HT1080 (cell line): Measurements from ENCODE around the gene KCTD6. TPM values are rescaled to one million over a fixed set of nuclear protein-coding genes. Genes with fewer than 3 reads are reported as not detected.

Source experiments
- DNase-seq: peaks from one replicate; pipeline ENCODE4 v3.0.0-alpha.2; 2015; ENCODE audit warnings: low read depth
- total RNA-seq: library from RNA; depleted of rRNA; stranded (reverse); fragments of >200 nt; shearing (Covaris generic); gene quantifications from 2 replicates; pipeline ENCODE4 v1.2.3, GENCODE V29; 2014

Gene KCTD6
- total RNA-seq, 1 experiment from 2014 or later: 10.2 TPM

DNA sequence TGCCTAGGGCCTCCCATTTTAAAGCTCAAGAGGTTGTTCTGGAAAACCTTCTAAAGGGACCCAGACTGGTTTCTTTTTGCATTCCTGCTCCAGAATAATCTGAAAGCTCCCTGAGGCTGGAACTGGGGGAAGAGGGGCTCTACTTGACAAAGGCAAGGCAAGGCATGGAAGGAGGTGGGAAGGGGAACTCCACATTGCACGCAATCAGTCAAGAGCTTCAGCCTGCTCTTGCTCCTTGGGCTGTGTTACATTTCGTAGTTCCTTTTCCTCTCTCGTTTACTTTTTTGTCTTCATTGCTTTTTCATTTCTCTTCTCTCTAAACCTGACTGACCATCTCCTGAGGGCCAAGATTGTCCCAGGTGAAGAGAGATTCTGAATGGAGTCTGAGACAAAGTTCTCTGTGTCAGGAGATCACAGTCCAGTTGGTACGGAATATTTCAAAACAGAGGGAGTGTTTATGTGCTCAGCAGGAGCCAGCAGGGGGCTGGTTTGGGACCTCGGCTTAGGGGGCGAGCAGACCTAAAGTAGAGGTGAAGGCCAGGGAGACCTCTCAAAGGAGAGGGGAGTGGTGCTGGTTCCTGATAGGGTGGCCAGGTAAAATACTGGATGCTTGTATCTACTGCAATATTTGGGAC, 6.0 kb upstream of the KCTD6 start:
- DNase-seq: no peak

DNA sequence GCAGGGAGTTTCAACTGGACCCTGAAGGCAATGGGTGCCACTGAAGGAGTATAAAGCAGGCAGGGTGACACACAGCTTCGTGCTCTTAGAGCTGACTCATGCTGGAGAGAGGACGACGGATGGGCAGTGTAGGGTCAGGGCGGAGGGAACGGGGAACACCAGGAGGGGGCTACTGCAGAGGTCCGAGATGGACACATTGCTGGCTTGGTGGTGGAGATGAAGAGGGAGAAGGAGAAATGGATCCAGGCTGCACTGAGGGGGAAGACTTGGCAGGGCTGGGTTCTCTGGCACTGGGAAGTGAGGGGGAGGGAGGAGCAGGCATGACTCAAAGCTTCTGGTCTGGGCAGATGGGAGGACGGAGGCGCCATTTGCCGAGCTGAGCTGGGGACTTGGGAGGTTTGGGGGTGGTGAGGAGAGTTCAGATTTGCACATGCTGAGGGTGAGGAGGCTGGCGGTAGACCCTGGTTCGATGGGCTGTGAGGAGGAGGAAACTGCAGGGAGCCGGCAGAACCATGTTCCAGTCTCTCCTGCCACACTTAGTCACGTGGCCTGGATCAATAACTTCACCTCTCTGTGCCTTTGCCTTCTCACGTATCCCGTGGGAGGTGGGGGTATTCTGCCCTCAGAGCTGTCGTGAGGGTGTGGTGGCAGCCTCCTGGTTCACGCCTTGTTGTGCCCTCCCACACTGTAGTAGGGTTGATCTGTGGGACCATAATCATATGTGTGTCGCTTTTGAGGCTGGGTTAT, 4.6 kb upstream of the KCTD6 start:
- peak; percentile 67 for DNase-seq

DNA sequence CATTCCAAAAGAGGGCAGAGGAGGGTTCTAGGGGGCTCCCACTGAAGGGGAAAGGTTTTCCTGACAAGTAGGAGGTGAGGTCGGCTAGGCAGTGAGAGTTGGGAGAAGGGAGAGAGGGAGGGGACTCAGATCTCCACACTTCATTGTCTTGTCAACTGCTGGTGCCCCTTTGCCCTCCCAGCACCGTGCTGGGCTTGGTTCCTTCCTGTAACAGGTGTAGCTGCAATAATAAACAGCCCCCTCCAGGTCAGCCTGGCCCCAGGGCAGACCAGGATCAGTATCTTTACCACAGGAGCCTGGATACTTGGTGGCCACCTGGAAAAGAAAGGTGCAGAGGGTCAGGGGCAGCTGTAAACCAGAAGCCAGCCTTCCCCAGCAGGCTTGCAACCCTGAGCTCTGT, 2.9 kb upstream of the KCTD6 start:
- no peak for DNase-seq

DNA sequence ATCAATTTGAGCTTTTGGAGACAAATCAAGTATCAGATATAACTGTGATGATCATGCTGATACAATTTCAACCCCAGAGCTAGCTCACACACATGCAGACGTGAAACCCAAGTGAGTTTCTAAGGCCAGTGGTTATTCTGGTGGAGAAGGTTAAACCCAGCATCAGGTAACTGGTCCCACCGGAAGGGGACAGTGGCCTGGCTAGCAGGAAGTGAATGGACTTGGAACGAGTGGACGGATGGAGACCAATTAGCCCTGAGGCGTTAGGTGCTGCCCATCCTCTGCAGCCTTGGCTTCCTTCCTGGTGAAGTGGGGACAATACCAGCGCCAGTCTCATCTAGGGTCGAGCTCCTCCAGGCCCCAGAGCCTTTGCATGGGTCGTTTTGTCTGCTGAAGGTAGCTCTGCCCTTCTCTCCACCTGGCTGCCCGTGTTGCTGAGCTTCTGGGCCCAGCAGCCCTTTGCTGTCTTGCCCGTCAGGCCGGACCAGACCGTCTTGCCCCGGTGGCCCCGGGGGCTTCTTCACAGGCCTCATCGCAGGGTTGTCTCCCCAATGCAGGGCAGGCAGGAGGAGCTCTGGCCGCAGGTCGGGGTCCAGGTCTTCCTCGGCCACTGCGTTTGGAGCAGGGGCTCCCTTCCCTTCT, 915 bp upstream of the KCTD6 start:
- DNase-seq: no peak

DNA sequence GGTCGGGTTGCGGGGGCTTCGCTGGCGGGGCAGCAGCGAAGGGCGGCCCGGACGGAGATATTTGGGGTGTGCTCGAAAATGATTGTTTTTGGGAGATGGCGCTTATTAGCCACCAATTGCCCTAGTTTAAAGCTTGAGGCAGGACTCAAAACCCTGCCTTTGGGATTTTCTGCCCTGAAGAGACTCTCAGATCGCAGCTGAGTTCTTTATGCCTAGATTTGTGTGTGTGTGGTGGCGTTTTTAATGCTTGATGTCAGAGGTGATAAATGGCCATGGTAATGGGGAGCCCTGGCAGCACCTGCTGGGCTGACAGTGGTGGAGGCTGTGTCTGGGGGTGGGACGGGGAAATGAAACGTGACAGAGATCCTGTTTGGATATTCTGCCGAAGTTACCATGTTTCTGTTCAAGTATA, 604 bp downstream of the KCTD6 start:
- no peak for DNase-seq

DNA sequence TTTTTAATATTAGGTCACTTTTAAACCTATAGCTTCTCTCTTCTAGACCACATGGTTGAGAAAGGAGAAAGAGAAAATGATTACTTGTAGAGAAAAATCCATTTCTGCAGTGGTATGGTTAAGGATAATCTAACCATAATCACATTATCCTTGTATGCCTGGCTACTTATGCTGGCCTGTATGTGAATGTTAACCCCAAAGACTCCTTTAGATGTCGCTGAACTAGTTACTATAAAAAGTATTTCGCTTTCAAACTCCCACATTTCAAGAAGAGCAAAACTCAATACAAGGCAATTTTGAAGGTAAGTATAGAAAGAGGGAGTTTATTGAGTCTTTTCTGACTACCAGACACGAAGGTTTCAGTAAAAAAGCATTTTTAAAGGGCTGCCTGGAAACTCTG, 2.2 kb downstream of the KCTD6 start:
- no peak for DNase-seq

DNA sequence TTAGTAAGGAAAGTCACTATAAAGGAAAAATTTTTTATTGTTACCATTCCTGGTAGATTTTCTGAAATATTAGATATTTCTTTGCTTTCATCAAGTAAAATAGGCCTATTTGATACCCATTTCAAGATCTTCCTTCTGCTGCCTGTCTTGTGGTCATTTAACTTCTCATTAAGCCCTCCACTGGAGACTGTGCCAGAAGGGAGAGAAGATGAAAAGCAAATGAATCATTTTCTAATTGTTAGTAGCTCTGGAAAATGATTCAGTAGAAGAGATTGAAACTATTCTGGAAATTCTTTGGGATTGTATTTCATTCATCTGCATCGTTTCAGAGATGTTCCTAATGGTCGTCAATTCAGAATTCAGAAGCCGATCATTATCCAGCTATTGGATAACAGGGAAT, 3.2 kb downstream of the KCTD6 start:
- no peak for DNase-seq

DNA sequence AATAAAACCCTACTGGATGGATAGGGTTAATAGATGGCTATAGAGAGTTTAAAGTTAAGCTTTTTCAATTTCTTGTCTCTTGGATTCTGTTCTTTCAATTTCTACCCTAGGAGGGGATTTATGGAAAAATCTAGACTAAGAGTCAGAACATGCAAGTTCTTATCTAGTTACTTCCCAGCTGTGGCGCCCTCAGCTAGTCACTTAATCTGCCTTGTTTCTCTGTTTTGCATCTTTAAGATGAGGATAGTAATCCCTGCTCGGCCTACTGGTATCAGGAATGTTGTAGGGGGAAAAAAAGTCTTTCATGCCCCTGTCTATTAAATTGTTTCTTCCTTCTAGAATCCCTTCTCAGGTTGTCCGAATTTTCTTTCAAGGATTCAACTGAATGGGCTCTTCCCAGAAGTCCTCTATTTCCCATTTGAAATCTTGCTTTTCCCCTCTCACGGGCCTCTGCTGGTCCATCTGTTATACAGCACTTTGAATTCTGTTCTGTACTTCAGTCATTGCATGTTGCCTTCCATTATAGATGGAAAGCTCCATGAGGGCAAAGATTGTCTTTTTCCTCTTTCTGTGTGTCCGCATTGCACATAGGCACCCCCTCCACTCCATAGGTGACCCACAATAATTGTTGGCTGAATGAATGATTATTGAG, 4.4 kb downstream of the KCTD6 start:
- DNase-seq: no peak

DNA sequence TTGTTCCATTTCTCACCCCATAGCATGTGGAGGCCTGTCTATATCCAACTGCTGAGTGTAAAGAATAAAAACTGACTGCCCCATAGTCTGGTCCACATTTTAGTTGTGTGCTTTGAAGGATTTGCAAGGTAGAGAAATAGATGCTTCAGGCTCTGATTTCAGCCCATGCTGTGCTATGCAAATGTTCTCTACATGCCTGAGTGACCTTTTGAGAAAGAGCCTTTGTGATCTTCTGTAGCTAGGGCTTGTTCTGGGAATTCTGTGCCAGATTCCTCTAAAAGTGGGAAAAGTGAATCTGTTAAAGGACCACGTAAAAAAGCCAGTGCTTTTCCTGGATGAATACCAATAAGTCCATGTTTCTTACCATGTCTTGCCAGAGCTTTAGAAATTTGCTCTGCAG, 5.2 kb downstream of the KCTD6 start:
- DNase-seq: no peak

DNA sequence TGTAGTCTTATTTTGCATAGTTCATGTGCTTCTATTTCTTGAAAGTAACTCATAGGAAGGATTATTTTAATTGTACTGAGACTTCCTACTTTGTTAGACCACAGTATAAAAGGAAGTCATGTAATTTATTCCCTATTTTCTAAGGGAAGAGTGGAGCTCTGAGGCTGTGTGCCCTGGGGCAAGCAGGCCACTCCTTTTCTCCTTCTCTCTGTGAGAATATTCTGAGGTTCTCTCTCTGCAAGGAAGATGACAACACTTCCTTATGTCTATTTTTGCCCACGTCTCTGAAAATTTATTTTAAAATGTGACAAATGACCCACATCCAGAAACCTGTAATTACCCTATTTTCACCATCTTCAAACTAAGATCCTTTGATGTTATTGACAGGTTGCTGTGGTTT, 11.0 kb downstream of the KCTD6 start:
- no peak for DNase-seq

DNA sequence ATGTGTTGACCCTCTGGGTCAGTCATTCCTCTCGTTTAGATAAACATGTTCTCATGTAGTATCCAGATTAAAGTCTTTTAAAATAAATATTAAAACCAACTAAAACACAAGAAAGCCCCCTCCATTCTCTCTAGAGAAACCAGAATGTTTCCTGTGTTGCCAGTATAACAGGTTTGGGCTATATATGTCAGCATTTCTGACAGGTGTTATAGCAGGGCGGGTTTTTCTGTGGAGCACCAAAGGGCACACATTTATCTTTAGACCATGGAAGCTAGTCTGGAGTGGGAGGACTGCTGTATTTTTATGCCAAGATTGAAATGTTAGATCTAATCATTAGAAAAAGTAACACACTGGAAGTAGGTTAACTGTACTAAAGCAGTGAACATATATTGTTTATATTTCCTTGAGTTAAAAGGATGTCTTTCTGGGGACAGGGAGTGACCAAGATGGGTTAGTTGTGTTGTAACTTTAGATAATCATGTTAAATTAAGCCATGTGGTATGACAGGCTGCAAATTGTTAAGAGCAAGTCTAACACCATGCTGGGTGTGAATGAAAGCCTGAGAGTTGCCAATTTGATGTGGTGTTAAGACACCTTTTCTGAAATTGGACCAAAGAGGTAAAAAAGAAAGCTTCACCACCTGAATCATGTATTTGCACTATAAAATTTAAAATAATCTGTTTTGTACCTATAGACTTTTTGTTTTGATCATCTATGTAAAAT, 15.6 kb downstream of the KCTD6 start:
- DNase-seq: no peak

DNA sequence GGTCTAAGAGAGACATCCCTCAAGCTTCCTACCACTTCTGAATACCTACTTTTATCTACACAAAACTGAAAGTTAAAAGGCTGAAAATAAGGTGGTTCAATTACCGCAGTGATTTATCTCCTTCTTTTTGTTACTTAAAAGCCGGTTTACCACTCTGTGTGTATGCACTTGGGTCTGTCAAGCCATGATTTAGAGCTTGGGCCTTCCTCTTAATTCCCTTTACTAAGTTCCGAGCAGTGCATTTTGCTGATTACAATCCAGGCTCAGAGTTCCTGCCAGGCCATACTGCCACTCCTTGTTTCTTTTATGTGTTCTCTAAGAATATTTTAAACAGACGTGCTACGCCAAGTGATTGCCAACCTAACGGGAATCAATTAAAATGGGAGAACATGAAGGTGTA, 16.5 kb downstream of the KCTD6 start:
- DNase-seq: no peak

DNA sequence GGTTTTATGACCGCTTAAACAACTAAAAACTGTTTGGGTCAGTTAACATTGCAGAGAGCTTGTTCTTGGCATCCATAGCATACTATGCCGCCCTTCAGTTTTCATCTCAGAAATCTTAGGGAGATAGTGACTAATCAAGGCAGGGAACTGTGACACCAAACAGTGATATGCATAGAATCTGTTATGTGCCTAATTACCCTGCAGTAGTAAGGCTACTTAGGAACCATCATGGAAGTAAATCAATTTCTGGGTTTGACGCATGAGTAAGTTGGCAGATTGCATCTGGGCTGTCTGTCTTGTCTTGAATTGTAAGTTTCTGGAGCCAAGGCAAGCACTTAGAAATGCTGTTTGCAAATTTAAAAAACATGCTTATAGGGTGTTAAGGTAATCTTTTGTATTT, 22.5 kb downstream of the KCTD6 start:
- no peak for DNase-seq

DNA sequence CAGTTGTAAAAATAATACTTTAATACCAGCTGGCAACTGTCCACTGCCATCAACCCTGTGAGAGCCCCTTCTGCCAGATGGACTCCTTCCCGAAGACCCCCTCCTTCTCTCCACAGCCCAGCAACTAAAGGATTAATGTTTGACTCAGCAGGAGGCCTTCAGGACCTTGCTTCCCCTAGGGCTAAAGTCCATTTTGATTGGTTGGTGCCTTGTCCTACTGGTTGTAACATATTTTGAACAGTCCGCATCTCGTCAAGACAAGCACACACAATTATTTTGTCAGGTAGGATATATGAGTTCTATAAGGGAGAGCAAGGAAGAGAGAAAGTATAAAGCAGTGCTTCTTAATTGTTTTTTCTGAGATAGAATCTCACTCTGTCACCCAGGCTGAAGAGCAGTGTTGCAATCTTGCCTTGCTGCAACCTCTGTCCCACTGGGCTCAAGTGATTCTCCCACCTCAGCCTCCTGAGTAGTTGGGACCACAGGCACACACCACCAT, 26.4 kb downstream of the KCTD6 start:
- no peak for DNase-seq

DNA sequence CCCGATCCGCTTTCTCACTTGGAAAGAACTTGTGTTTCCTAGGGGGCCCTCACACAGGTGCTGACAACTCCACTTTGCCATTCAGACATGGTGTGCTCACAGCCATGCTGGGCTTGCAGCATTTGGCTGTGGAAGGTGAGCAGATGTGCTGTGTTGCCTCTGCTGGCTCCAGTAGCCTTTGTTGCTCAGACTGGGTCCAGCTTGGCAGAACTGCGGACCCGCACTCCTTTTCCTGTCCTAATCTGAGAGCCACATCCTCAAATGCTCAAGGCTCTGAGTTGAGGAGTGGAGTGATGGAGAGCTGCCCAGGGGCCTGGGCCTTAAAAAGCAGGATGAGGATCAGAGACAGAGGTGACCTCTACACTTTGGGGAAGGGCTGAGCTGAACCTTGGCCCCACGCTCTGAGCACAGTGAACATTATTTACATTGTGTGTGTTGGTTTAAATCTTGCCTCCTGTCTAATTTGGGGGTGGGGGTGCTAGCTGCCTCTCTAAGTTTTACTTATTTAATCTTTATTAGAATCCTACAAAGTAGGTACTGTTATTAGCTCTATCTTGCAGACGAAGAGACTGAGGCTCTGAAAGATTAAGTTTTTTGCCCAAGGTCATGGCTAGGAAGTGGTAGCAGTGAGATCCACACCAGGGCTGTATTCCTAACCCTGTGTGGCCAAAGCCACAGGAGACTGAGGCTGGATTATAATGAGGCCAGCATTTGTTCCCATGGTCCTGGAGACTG, 27.9 kb downstream of the KCTD6 start:
- no peak for DNase-seq

DNA sequence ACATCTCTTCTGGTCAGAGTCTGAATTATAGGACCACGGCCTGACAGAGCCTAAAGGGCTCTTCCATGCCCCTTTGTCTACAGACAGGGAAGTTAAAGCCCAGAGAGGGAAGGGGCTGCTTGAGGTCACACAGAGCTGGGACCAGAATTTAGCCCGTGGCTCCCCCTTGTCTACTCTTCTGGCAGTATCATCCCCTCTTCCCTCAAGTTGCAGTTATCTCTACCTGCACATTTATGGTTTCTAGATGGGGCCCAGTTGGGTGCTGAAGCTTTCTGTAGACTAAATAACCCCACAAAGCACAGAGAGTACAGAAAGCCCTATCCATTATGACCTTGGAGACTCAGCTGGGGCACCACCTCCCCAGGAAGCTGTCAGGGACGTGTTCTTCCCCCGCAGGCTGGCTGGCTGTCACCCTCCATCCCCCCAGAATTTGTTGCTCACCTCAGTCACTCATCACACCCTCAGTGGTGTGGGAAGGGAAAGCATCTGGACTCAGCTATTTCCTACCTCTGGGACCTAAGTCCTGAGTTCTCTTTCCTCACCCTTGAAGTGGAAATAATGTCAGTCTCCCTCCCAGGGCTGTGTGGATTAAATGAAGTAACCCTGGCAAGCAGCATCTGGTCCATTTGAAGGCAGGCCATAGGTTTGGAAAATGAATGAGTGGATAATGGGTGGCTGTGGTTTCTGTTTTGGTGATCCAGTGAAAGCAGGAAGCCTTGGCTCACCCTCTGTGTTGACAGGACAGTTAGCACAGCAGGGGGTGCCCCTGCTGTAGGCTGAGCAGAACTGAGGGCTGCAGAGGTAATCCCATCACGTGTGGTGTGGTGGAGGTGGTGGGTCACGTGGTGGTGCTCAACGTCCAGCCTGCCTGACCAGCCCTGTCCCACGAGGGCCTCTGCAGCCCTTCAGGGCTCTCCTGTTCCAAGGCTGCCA, 28.8 kb downstream of the KCTD6 start:
- DNase-seq: peak; percentile 66

DNA sequence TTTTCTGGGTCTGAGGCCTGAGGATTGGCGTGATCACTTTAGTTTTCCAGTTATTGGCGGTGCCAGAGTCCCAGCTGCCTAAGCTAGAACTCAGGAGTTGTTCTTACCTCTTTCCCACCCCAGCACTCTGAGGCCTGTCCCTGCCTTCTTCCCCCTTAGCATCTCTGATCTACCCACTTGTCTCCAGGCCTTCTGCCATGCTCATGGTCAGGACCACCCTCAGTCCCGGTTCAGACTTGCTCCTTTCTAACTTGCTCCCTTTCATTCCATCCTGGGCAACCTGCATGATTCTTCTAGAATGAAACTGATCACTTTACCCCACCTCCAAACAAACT, 29.4 kb downstream of the KCTD6 start:
- DNase-seq: no peak

DNA sequence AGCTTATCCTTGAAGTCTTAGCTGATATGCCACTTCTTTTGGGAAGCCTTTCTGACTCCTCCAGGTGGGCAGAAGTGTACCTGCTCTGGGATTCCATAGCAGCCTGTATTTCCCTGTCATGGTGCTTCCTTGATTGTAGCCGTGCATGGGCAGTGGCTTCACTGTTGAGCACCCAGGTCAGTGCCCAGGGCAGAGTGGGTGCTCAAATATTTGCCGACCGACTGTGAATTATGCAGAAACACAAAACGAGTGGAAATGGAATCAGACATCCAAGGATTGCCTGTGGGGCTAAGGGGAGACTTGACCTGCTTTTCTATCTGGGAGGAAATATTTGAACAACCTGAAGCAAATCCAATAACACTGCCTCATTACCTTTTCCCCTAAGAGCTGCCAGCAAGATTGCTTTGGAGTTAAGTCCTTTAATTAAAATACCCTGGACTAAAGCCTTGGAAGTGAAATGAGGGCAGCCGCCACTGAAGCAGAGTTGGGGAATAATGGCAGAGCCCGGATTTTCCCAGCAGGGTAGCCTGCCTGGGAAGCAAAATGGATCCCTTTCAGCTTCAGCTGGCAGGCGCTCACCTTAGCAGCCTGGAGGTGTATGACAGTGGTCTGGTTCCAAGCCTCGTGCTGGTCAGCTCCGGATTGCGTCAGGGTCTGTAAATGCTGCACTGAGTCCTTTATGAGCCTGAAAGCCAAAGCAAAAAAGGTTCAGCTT, 30.2 kb downstream of the KCTD6 start:
- no peak for DNase-seq
